H1 (cell line): ENCODE data around the gene FOLR1. TPM values are rescaled to one million over a fixed set of nuclear protein-coding genes. Genes with fewer than 3 reads are reported as not detected.

Experiments used
- CTCF ChIA-PET: fragments of 300-600 bp; sonication (Branson Sonifier 250); formaldehyde crosslinking; loops from one replicate; lab custom pipeline; 2021; ENCODE audit not compliant: partially characterized antibody; lab: Charles Lee
- POLR2A ChIA-PET: fragments of 300-600 bp; sonication (Branson Sonifier 250); formaldehyde crosslinking; loops from one replicate; lab custom pipeline; 2021; ENCODE audit warnings: inconsistent platforms; ENCODE audit not compliant: partially characterized antibody; lab: Charles Lee
- DNase-seq, 2 experiments: peaks; one replicate each; pipeline versions ENCODE4 v3.0.0 to v3.0.0-alpha.2; 2010 to 2022; ENCODE audit warnings: low spot score in 2 of 2, low read depth in 1 of 2, mixed read lengths in 1 of 2
- FAIRE-seq: peaks from 2 replicates; lab custom pipeline; 2011; peaks lifted over from hg19 to GRCh38; lab: Jason Lieb, UNC
- H2AFZ ChIP-seq: 2 replicates; pipeline ENCODE4 v1.8.1; 2012; ENCODE audit warnings: low read length, inconsistent platforms
- H2AK5ac ChIP-seq: 2 replicates; pipeline ENCODE4 v1.6.1; 2013; ENCODE audit warnings: low read depth, low read length
- H2BK120ac ChIP-seq: replicated peaks from 2 replicates; pipeline ENCODE3; 2013; ENCODE audit warnings: low read depth, low read length, inconsistent platforms
- H2BK12ac ChIP-seq: 2 replicates; pipeline ENCODE4 v1.6.1; 2013; ENCODE audit warnings: low read depth, low read length
- H2BK15ac ChIP-seq: 2 replicates; pipeline ENCODE4 v1.6.1; 2013; ENCODE audit warnings: low read length
- H2BK20ac ChIP-seq: 2 replicates; pipeline ENCODE4 v1.6.1; 2013; ENCODE audit warnings: low read length
- H2BK5ac ChIP-seq: 2 replicates; pipeline ENCODE4 v1.6.1; 2013; ENCODE audit warnings: low read depth, low read length
- H3K14ac ChIP-seq: 2 replicates; pipeline ENCODE4 v1.6.1; 2013; ENCODE audit warnings: inconsistent platforms; ENCODE audit not compliant: insufficient read length
- H3K18ac ChIP-seq: 2 replicates; pipeline ENCODE4 v1.6.1; 2013; ENCODE audit warnings: low read length; ENCODE audit errors: extremely low read depth
- H3K23ac ChIP-seq: 2 replicates; pipeline ENCODE4 v1.6.1; 2013; ENCODE audit warnings: inconsistent platforms; ENCODE audit not compliant: insufficient read length
- H3K23me2 ChIP-seq: 2 replicates; pipeline ENCODE4 v1.6.1; 2013; ENCODE audit warnings: low read depth, low read length
- H3K27ac ChIP-seq: 2 replicates; pipeline ENCODE4 v1.6.1; 2011; ENCODE audit warnings: low read depth, low read length, inconsistent platforms
- H3K27me3 ChIP-seq, 4 experiments: replicated peaks in 1 of 4; 1 replicate in 1 of 4; 2 replicates in 3 of 4; pipeline versions ENCODE4 v1.6.1 to v1.8.1; 2011 to 2013; ENCODE audit warnings: low read length in 3 of 4, mild to moderate bottlenecking in 3 of 4, inconsistent platforms in 2 of 4, mixed read lengths in 2 of 4, moderate library complexity in 1 of 4; ENCODE audit not compliant: control insufficient read depth in 3 of 4, insufficient read depth in 3 of 4; ENCODE audit errors: extremely low read depth in 1 of 4
- H3K36me3 ChIP-seq, 4 experiments: 2 replicates each; pipeline versions ENCODE4 v1.6.1 to v1.8.1; 2011 to 2013; ENCODE audit warnings: mild to moderate bottlenecking in 4 of 4, low read length in 3 of 4, moderate library complexity in 2 of 4, control low read depth in 1 of 4, inconsistent platforms in 1 of 4; ENCODE audit not compliant: insufficient read depth in 4 of 4, control insufficient read depth in 2 of 4
- H3K4ac ChIP-seq: replicated peaks from 2 replicates; pipeline ENCODE3; 2013; ENCODE audit warnings: low read length, low read depth, mixed read lengths, inconsistent platforms; ENCODE audit not compliant: insufficient read length
- H3K4me1 ChIP-seq, 4 experiments: replicated peaks in 1 of 4; 1 replicate in 1 of 4; 2 replicates in 3 of 4; pipeline versions ENCODE4 v1.6.1 to v1.8.1; 2011 to 2013; ENCODE audit warnings: low read length in 3 of 4, inconsistent platforms in 2 of 4, mixed read lengths in 1 of 4; ENCODE audit not compliant: insufficient read depth in 4 of 4, control insufficient read depth in 3 of 4
- H3K4me2 ChIP-seq, 2 experiments: 2 replicates each; pipeline versions ENCODE4 v1.6.1 to v1.8.1; 2011 to 2013; ENCODE audit warnings: low read depth in 2 of 2, low read length in 2 of 2, control low read depth in 1 of 2, inconsistent platforms in 1 of 2, mild to moderate bottlenecking in 1 of 2; ENCODE audit not compliant: insufficient read depth in 1 of 2
- H3K4me3 ChIP-seq, 4 experiments: fragments of 200-600, 300-600 bp in 1 of 4; sonication (generic), shearing (Covaris generic), sonication (Bioruptor Twin) in 1 of 4; 2 replicates each; pipeline versions ENCODE4 v1.5.1 to v1.8.1; 2011 to 2016; ENCODE audit warnings: low read length in 4 of 4, low read depth in 3 of 4, control low read depth in 2 of 4, inconsistent platforms in 2 of 4, mild to moderate bottlenecking in 2 of 4, mixed read lengths in 1 of 4, moderate library complexity in 1 of 4; ENCODE audit not compliant: insufficient read depth in 2 of 4; ENCODE audit errors: extremely low read depth in 1 of 4
- H3K56ac ChIP-seq: replicated peaks from 2 replicates; pipeline ENCODE3; 2013; ENCODE audit warnings: low read depth, mild to moderate bottlenecking, mixed read lengths, low read length, inconsistent platforms; ENCODE audit not compliant: insufficient read length
- H3K79me1 ChIP-seq: 2 replicates; pipeline ENCODE4 v1.6.1; 2013; ENCODE audit warnings: low read depth, low read length, control low read depth
- H3K79me2 ChIP-seq, 2 experiments: 2 replicates each; pipeline versions ENCODE4 v1.6.1 to v1.8.1; 2012 to 2013; ENCODE audit warnings: low read length in 2 of 2, mild to moderate bottlenecking in 2 of 2, inconsistent platforms in 1 of 2; ENCODE audit not compliant: insufficient read depth in 2 of 2, control insufficient read depth in 1 of 2
- H3K9ac ChIP-seq, 4 experiments: replicated peaks in 1 of 4; 1 replicate in 1 of 4; 2 replicates in 3 of 4; pipeline versions ENCODE4 v1.6.1 to v1.8.1; 2011 to 2013; ENCODE audit warnings: low read depth in 3 of 4, low read length in 3 of 4, control low read depth in 2 of 4, mild to moderate bottlenecking in 2 of 4, moderate library complexity in 2 of 4, inconsistent platforms in 1 of 4; ENCODE audit errors: extremely low read depth in 1 of 4
- H3K9me3 ChIP-seq, 2 experiments: 2 replicates each; pipeline versions ENCODE4 v1.6.1 to v1.8.1; 2012 to 2013; ENCODE audit warnings: mild to moderate bottlenecking in 2 of 2, moderate library complexity in 2 of 2, control low read depth in 1 of 2, inconsistent platforms in 1 of 2, low read depth in 1 of 2, low read length in 1 of 2, mixed read lengths in 1 of 2; ENCODE audit not compliant: insufficient read depth in 2 of 2
- H4K20me1 ChIP-seq, 2 experiments: replicated peaks in 1 of 2; 2 replicates each; pipeline versions ENCODE3 to v1.8.1; 2011 to 2013; ENCODE audit warnings: inconsistent platforms in 2 of 2, low read length in 2 of 2, mild to moderate bottlenecking in 1 of 2; ENCODE audit not compliant: insufficient read depth in 2 of 2, control insufficient read depth in 1 of 2
- H4K5ac ChIP-seq: 2 replicates; pipeline ENCODE4 v1.6.1; 2013; ENCODE audit warnings: low read length, low read depth, mixed read lengths, inconsistent platforms; ENCODE audit not compliant: insufficient read length
- H4K8ac ChIP-seq: 2 replicates; pipeline ENCODE4 v1.8.0; 2013; ENCODE audit warnings: mild to moderate bottlenecking, moderate library complexity, low read length, inconsistent platforms; ENCODE audit not compliant: insufficient read depth; ENCODE audit errors: extremely low read depth
- H4K91ac ChIP-seq: replicated peaks from 2 replicates; pipeline ENCODE3; 2013; ENCODE audit warnings: low read length, mixed read lengths, inconsistent platforms; ENCODE audit not compliant: insufficient read length
- CHD2 ChIP-seq: IDR thresholded peaks from 2 replicates; pipeline ENCODE4 v1.6.1; 2012; ENCODE audit warnings: low read length, improper control_type of control experiment
- EP300 ChIP-seq, 2 experiments: IDR thresholded peaks; 1 replicate in 1 of 2; 2 replicates in 1 of 2; pipeline ENCODE4 v1.6.1; 2011 to 2012; ENCODE audit warnings: low read depth in 2 of 2, low read length in 2 of 2, mild to moderate bottlenecking in 2 of 2, borderline replicate concordance in 1 of 2, inconsistent platforms in 1 of 2, moderate library complexity in 1 of 2
- FOSL1 ChIP-seq: IDR thresholded peaks from 2 replicates; pipeline ENCODE4 v1.6.1; 2011; ENCODE audit warnings: mild to moderate bottlenecking, low read depth, low read length, moderate library complexity; ENCODE audit not compliant: insufficient read depth
- JUN ChIP-seq: IDR thresholded peaks from 2 replicates; pipeline ENCODE4 v1.6.1; 2011; ENCODE audit warnings: low read depth, mild to moderate bottlenecking, improper control_type of control experiment, low read length
- POLR2A ChIP-seq, 2 experiments: IDR thresholded peaks; 1 replicate in 1 of 2; 2 replicates in 1 of 2; pipeline ENCODE4 v1.6.1; 2011; ENCODE audit warnings: low read depth in 2 of 2, low read length in 2 of 2, mild to moderate bottlenecking in 2 of 2; ENCODE audit errors: control extremely low read depth in 1 of 2
- SUZ12 ChIP-seq: fragments of 200-600 bp; sonication (generic); IDR thresholded peaks from 2 replicates; pipeline ENCODE4 v1.6.1; 2012; ENCODE audit warnings: mild to moderate bottlenecking, inconsistent platforms, low read length, moderate library complexity, mixed read lengths
- TAF7 ChIP-seq: optimal IDR thresholded peaks from 2 replicates; pipeline ENCODE3; 2011; ENCODE audit warnings: low read depth, mild to moderate bottlenecking, inconsistent platforms, low read length, moderate library complexity, borderline replicate concordance
- TBP ChIP-seq: IDR thresholded peaks from 2 replicates; pipeline ENCODE4 v1.6.1; 2011; ENCODE audit warnings: low read depth, low read length, improper control_type of control experiment
- TEAD4 ChIP-seq: IDR thresholded peaks from 2 replicates; pipeline ENCODE4 v1.6.1; 2012; ENCODE audit warnings: low read depth, low read length, inconsistent platforms, mixed read lengths
- WGBS, 2 experiments: shearing (Covaris generic) in 1 of 2; methylation state at CpG; one replicate each; pipeline versions ENCODE4 v1.1.6 to v1.1.7; 2013 to 2015; ENCODE audit warnings: low lambda C conversion rate in 2 of 2, mixed read lengths in 2 of 2, inconsistent platforms in 1 of 2, low coverage in 1 of 2, missing lambda C conversion rate in 1 of 2; ENCODE audit not compliant: insufficient replicate concordance in 2 of 2, insufficient coverage in 1 of 2, insufficient read length in 1 of 2; ENCODE audit errors: extremely low coverage in 1 of 2, missing lambda C conversion rate in 1 of 2; 5-methylcytosine and 5-hydroxymethylcytosine counted together
- polyA plus RNA-seq, 7 experiments: library from polyadenylated mRNA; depleted of rRNA in 3 of 7; stranded (reverse) in 5 of 7; unstranded in 2 of 7; fragments of >200 nt in 5 of 7; fragments of 200-250 nt in 2 of 7; gene quantifications; 1 replicate in 5 of 7; 2 replicates in 1 of 7; 4 replicates in 1 of 7; pipeline versions ENCODE4 v1.2.1 to v1.2.3, GENCODE V29; 2011 to 2013; ENCODE audit warnings: missing spikeins in 2 of 7, mixed read lengths in 2 of 7
- total RNA-seq: library from RNA; stranded (reverse); fragmentation: NEBNext Ultra II Directional; extraction: Animal tissue kit (Norgen Biotek cat#: 25700); gene quantifications from 2 replicates; pipeline ENCODE4 v1.2.1, GENCODE V29; 2021

The FOLR1 gene
- total and polyA plus RNA-seq, 2 of the 8 experiments (the other 6 are each of a cell fraction or from before 2014, with no cell fraction given) = 1.3 TPM; not detected in 1

GRCh38 chr11:72218251-72218745 is 26.4 kb downstream of the FOLR1 start:
- FAIRE-seq (no peak), DNase-seq (no peak)
- Histone ChIP-seq H3K56ac (no peak overlapping the region), H2BK12ac (no peak overlapping the region), H2BK120ac (no peak overlapping the region), H3K23ac (no peak overlapping the region), H3K9ac (no peak overlapping the region), H3K4ac (no peak overlapping the region), H2BK5ac (no peak overlapping the region), H2AK5ac (no peak overlapping the region), H3K79me2 (no peaks in the 10 kb centered on the region), H4K20me1 (no peaks in the 10 kb centered on the region), H3K4me2 (no peak overlapping the region), H3K14ac (no peak overlapping the region), H4K91ac (no peak overlapping the region), H4K5ac (no peak overlapping the region), H2BK20ac (no peak overlapping the region), H3K27me3 (no peaks in the 10 kb centered on the region; a peak in 2 of 7 replicates), H3K23me2 (no peaks in the 10 kb centered on the region), H3K36me3 (no peaks in the 10 kb centered on the region), H4K8ac (no peak overlapping the region), H3K27ac (no peak overlapping the region), H3K9me3 (no peaks in the 10 kb centered on the region), H2AFZ (no peak overlapping the region), H3K18ac (no peak overlapping the region), H2BK15ac (no peak overlapping the region), H3K79me1 (no peaks in the 10 kb centered on the region), H3K4me1 (peaks cover 6 to 11% (median 7%) of the 10 kb centered on the region in 4 experiments; a peak in 5 of 7 replicates), H3K4me3 (no peak overlapping the region)
- TF ChIP-seq TEAD4 = no peak
- TF ChIP-seq TAF7 = no peak
- TF ChIP-seq SUZ12 = no peak
- no peak for TF ChIP-seq FOSL1
- TF ChIP-seq CHD2 = no peak
- TF ChIP-seq POLR2A (IDR thresholded peaks at IDR 0.05; ENCODE audit: control extremely low read depth in 1 of 2, low read depth in 2 of 2, low read length in 2 of 2) = no peak
- no peak for TF ChIP-seq JUN
- TF ChIP-seq TBP = no peak
- no peak for TF ChIP-seq EP300 (IDR thresholded peaks at IDR 0.05; ENCODE audit: borderline replicate concordance in 1 of 2, low read depth in 2 of 2, low read length in 2 of 2)
- POLR2A ChIA-PET = no interaction called here
- CTCF ChIA-PET = interaction anchor here (0.9 to 1.1 kb wide), 2 partner anchors 35 to 43 kb away, joined by 3 to 6 read pairs; no protein-coding TSS in a partner anchor
- 83% methylated on average over 5 of the region's 5 CpGs; no CpG with 5 or more reads in 1 of the 2 experiments for WGBS, 2 experiments
